Loucy (cell line): ENCODE data around the gene ITGA11.

Experiments
- EZH2phosphoT487 ChIP-seq: fragments of 200-600 bp; IDR thresholded peaks from 2 replicates; pipeline ENCODE4 v1.6.1; 2018; ENCODE audit warnings: antibody characterized with exemption, mild to moderate bottlenecking, moderate library complexity, borderline replicate concordance
- TF ChIP-seq, protein P1 (sequence below): fragments of 200-600 bp; sonication (generic); conservative IDR thresholded peaks from 2 replicates; pipeline ENCODE4 v1.5.1; 2014; ENCODE audit warnings: mild to moderate bottlenecking, antibody characterized with exemption, low read length

DNA sequence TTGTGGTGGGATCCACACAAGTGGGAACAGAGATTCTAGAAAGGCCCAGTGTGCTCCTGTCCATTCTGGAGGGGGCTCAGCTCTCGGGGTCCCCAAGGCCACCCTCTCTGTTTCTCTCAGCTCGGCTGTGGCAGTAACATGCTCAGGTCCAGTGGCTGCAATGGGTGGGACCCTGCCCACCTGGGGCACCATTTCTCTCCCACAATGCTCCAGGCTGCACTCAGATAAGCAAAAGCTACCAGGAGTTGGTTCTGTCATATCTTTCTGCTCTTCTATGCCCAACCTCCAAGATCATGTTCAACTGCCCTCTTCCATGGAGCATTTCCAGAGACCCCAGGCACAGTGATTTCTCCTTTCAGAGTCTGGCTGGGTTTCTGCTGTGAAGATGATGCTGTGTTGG lies 40.8 kb downstream of the ITGA11 start:
- TF ChIP-seq, protein P1, sequence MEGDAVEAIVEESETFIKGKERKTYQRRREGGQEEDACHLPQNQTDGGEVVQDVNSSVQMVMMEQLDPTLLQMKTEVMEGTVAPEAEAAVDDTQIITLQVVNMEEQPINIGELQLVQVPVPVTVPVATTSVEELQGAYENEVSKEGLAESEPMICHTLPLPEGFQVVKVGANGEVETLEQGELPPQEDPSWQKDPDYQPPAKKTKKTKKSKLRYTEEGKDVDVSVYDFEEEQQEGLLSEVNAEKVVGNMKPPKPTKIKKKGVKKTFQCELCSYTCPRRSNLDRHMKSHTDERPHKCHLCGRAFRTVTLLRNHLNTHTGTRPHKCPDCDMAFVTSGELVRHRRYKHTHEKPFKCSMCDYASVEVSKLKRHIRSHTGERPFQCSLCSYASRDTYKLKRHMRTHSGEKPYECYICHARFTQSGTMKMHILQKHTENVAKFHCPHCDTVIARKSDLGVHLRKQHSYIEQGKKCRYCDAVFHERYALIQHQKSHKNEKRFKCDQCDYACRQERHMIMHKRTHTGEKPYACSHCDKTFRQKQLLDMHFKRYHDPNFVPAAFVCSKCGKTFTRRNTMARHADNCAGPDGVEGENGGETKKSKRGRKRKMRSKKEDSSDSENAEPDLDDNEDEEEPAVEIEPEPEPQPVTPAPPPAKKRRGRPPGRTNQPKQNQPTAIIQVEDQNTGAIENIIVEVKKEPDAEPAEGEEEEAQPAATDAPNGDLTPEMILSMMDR = no peak
- no peak for TF ChIP-seq EZH2phosphoT487
